Lower leg skin (tissue), 4 donors: ENCODE measurements around the gene TEX264. TPM values are rescaled to one million over a fixed set of nuclear protein-coding genes. Genes with fewer than 3 reads are reported as not detected.

Experiments used
- DNase-seq, 2 donors: peaks; one replicate each; pipeline ENCODE4 v3.0.0-alpha.2; 2019; ENCODE audit warnings: low spot score in 2 of 2
- H3K4me3 ChIP-seq: fragments of 200-600 bp; sonication (generic); 2 replicates; pipeline ENCODE4 v1.5.1; 2017; ENCODE audit warnings: mild to moderate bottlenecking, low read depth; ENCODE audit not compliant: poor library complexity, severe bottlenecking
- POLR2A ChIP-seq, 2 donors: fragments of 450-650 bp; IDR thresholded peaks; one replicate each; pipeline ENCODE4 v1.6.1; 2016 to 2017; ENCODE audit warnings: antibody characterized with exemption in 2 of 2, mild to moderate bottlenecking in 1 of 2, moderate library complexity in 1 of 2
- WGBS, 2 donors: methylation state at CpG; one replicate each; pipeline ENCODE4 v1.1.5; 2018; 5-methylcytosine and 5-hydroxymethylcytosine counted together
- intact Hi-C: fragments of 100-400 bp; cut with DNase I; formaldehyde crosslinking; loops from one replicate; pipeline ENCODE4 v1.15.0; 2023; ENCODE audit warnings: low total_unique reads
- total RNA-seq, 4 donors: library from RNA; depleted of rRNA; stranded (reverse); fragments of >200 nt; gene quantifications; one replicate each; pipeline ENCODE4 v1.1.0, GENCODE V29; 2016
- TF ChIP-seq, protein P1 (sequence below), 3 donors: fragments of 450-650 bp; IDR thresholded peaks; one replicate each; pipeline ENCODE4 v1.5.1; 2016; ENCODE audit warnings: antibody characterized with exemption in 3 of 3, mild to moderate bottlenecking in 3 of 3, moderate library complexity in 2 of 3

Gene TEX264
- total RNA-seq, 4 donors from 2014 or later, result 103 to 232 (median 134) TPM

DNA sequence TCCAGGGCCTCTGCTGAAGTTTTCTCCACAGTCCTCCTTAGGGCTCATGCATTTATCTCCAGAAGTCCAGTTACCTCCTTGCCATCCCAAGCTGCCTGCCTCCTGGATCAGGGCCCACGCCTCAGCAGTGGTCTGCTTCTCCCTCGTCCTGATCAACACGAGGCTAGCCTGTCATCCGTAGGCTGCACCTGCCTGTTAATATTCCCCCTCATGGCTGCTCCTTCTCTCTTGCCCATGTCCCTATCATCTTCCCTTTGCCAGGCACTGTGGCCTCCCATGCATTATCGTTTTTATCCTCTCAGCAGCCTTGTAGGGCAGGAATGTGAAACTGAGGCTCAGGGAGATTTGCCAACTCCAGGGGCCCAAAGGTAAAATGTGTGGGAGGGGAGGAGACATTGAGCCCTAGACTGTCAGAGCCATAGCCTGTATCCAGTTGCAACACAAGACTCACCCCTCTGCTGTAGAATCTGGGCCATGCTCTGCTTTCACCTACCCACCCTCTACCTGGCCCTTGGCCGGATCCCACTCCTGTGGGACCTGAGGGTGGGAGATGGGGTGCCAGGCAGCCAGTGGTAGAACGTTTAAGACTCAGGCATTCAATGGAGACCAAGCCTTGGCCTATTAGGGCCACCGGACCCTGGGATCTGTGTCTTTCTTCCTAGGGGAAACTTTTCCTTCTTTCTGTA lies 40.4 kb downstream of the TEX264 start:
- TF ChIP-seq POLR2A (IDR thresholded peaks at IDR 0.05), result no peak
- TF ChIP-seq, protein P1, sequence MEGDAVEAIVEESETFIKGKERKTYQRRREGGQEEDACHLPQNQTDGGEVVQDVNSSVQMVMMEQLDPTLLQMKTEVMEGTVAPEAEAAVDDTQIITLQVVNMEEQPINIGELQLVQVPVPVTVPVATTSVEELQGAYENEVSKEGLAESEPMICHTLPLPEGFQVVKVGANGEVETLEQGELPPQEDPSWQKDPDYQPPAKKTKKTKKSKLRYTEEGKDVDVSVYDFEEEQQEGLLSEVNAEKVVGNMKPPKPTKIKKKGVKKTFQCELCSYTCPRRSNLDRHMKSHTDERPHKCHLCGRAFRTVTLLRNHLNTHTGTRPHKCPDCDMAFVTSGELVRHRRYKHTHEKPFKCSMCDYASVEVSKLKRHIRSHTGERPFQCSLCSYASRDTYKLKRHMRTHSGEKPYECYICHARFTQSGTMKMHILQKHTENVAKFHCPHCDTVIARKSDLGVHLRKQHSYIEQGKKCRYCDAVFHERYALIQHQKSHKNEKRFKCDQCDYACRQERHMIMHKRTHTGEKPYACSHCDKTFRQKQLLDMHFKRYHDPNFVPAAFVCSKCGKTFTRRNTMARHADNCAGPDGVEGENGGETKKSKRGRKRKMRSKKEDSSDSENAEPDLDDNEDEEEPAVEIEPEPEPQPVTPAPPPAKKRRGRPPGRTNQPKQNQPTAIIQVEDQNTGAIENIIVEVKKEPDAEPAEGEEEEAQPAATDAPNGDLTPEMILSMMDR (IDR thresholded peaks at IDR 0.05), result no peak
- peak in 1 of 2 donors; percentile 62 for DNase-seq
- H3K4me3 ChIP-seq, result no peak overlapping the region
- intact Hi-C loops, result no loop called here
- WGBS, 2 donors, result 79 to 85% methylated on average over 8 of the region's 8 CpGs

DNA sequence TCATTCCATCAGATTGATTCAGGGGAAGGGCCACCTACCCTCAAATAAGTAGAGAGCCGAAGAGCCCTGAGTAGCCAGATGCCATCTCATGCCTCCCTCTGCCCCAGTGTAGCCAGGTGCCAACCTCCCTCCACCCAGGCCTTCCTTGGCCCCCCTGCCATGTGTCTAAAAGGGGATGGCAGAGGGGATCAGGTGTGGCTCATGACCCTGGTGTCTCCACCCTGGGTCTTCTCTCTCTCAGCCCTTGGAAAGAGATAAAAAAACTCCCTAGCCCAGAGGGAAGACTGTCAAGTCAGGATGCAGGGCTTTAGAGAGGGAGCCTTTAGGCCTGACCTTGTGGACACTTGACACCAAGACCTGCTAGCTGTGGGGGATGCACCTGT lies 41.0 kb downstream of the TEX264 start:
- WGBS, 2 donors, result 87 to 100% methylated on average over 1 of the region's 1 CpG
- DNase-seq, result peak in 1 of 2 donors; percentile 60
- H3K4me3 ChIP-seq, result no peak overlapping the region
- TF ChIP-seq, protein P1 (IDR thresholded peaks at IDR 0.05), result no peak
- intact Hi-C loops, result no loop called here

DNA sequence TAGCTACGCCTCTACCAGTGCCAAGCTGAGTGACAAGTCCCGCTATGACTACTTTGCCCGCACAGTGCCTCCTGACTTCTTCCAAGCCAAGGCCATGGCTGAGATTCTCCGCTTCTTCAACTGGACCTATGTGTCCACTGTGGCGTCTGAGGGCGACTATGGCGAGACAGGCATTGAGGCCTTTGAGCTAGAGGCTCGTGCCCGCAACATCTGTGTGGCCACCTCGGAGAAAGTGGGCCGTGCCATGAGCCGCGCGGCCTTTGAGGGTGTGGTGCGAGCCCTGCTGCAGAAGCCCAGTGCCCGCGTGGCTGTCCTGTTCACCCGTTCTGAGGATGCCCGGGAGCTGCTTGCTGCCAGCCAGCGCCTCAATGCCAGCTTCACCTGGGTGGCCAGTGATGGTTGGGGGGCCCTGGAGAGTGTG lies 41.5 kb downstream of the TEX264 start:
- TF ChIP-seq, protein P1 (IDR thresholded peaks at IDR 0.05), result no peak
- no peak for TF ChIP-seq POLR2A (IDR thresholded peaks at IDR 0.05)
- DNase-seq, result peak in 1 of 2 donors; percentile 83
- intact Hi-C loops, result no loop called here
- H3K4me3 ChIP-seq, result no peak overlapping the region
- WGBS, 2 donors, result 96% methylated on average over 9 to 20 of the region's 20 CpGs

DNA sequence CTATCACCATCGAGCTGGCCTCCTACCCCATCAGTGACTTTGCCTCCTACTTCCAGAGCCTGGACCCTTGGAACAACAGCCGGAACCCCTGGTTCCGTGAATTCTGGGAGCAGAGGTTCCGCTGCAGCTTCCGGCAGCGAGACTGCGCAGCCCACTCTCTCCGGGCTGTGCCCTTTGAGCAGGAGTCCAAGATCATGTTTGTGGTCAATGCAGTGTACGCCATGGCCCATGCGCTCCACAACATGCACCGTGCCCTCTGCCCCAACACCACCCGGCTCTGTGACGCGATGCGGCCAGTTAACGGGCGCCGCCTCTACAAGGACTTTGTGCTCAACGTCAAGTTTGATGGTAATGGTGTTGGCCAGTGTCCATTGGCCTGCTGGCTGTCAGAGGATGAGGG lies 41.9 kb downstream of the TEX264 start:
- WGBS, 2 donors, result 97% methylated on average over 16 to 18 of the region's 19 CpGs
- intact Hi-C loops, result no loop called here
- TF ChIP-seq, protein P1 (IDR thresholded peaks at IDR 0.05), result no peak
- no peak for TF ChIP-seq POLR2A (IDR thresholded peaks at IDR 0.05)
- no peak overlapping the region for H3K4me3 ChIP-seq
- DNase-seq, result peak in 1 of 2 donors; percentile 49

DNA sequence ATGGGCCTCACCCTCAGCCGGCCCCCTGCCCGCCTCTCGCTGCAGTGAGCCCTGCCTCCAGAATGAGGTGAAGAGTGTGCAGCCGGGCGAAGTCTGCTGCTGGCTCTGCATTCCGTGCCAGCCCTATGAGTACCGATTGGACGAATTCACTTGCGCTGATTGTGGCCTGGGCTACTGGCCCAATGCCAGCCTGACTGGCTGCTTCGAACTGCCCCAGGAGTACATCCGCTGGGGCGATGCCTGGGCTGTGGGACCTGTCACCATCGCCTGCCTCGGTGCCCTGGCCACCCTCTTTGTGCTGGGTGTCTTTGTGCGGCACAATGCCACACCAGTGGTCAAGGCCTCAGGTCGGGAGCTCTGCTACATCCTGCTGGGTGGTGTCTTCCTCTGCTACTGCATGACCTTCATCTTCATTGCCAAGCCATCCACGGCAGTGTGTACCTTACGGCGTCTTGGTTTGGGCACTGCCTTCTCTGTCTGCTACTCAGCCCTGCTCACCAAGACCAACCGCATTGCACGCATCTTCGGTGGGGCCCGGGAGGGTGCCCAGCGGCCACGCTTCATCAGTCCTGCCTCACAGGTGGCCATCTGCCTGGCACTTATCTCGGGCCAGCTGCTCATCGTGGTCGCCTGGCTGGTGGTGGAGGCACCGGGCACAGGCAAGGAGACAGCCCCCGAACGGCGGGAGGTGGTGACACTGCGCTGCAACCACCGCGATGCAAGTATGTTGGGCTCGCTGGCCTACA lies 44.4 kb downstream of the TEX264 start:
- intact Hi-C loops, result no loop called here
- WGBS, 2 donors, result 94 to 97% methylated on average over 30 to 32 of the region's 36 CpGs
- no peak for TF ChIP-seq POLR2A (IDR thresholded peaks at IDR 0.05)
- TF ChIP-seq, protein P1 (IDR thresholded peaks at IDR 0.05), result no peak
- peak in 1 of 2 donors; percentile 79 for DNase-seq
- H3K4me3 ChIP-seq, result no peak overlapping the region
